Loucy (cell line): Measurements from ENCODE around the gene ARL16.

Experiments used
- H2AFZ ChIP-seq: fragments of 200-600 bp; sonication (generic); 2 replicates; pipeline ENCODE4 v1.6.0; 2016; ENCODE audit warnings: antibody characterized with exemption, mild to moderate bottlenecking, low read length, moderate library complexity
- H3F3A ChIP-seq: fragments of 200-600 bp; 2 replicates; pipeline ENCODE4 v1.6.0; 2016; ENCODE audit warnings: antibody characterized with exemption, low read depth, mild to moderate bottlenecking
- H3K27me3 ChIP-seq: fragments of 200-600 bp; sonication (generic); 2 replicates; pipeline ENCODE4 v1.6.1; 2014; ENCODE audit warnings: low read length, mild to moderate bottlenecking; ENCODE audit not compliant: insufficient read depth, poor library complexity, severe bottlenecking
- H3K36me3 ChIP-seq: fragments of 200-600 bp; sonication (generic); 2 replicates; pipeline ENCODE4 v1.6.1; 2016; ENCODE audit warnings: low read length; ENCODE audit not compliant: insufficient read depth
- H3K4me1 ChIP-seq: fragments of 200-600 bp; sonication (generic); 2 replicates; pipeline ENCODE4 v1.5.1; 2014; ENCODE audit warnings: low read length, mild to moderate bottlenecking; ENCODE audit not compliant: insufficient read depth, poor library complexity, severe bottlenecking
- H3K4me2 ChIP-seq: fragments of 200-600 bp; sonication (generic); 2 replicates; pipeline ENCODE4 v1.6.0; 2014; ENCODE audit warnings: antibody characterized with exemption, low read length, low read depth, mild to moderate bottlenecking; ENCODE audit not compliant: poor library complexity, severe bottlenecking
- H3K4me3 ChIP-seq: fragments of 200-600 bp; sonication (generic); 2 replicates; pipeline ENCODE4 v1.5.1; 2014; ENCODE audit warnings: low read length, mild to moderate bottlenecking, mixed read lengths; ENCODE audit not compliant: poor library complexity, severe bottlenecking
- H3K79me2 ChIP-seq: fragments of 200-600 bp; sonication (generic); 2 replicates; pipeline ENCODE4 v1.6.1; 2014; ENCODE audit warnings: low read length; ENCODE audit not compliant: insufficient read depth
- H3K9ac ChIP-seq: fragments of 200-600 bp; sonication (generic); 2 replicates; pipeline ENCODE4 v1.6.0; 2014; ENCODE audit warnings: mild to moderate bottlenecking, low read depth, low read length, moderate library complexity; ENCODE audit not compliant: poor library complexity, severe bottlenecking
- H3K9me2 ChIP-seq: fragments of 200-600 bp; sonication (generic); replicated peaks from 2 replicates; pipeline ENCODE4 v1.6.1; 2016; ENCODE audit warnings: low read depth, low read length, mixed read lengths
- H3K9me3 ChIP-seq: fragments of 200-600 bp; sonication (generic); 2 replicates; pipeline ENCODE4 v1.6.1; 2014; ENCODE audit warnings: mild to moderate bottlenecking, antibody characterized with exemption, low read length, low read depth; ENCODE audit not compliant: insufficient read depth
- H4K20me1 ChIP-seq: fragments of 200-600 bp; sonication (generic); 2 replicates; pipeline ENCODE4 v1.6.0; 2014; ENCODE audit warnings: antibody characterized with exemption, low read length, mild to moderate bottlenecking; ENCODE audit not compliant: insufficient read depth, poor library complexity, severe bottlenecking
- EZH2phosphoT487 ChIP-seq: fragments of 200-600 bp; IDR thresholded peaks from 2 replicates; pipeline ENCODE4 v1.6.1; 2018; ENCODE audit warnings: antibody characterized with exemption, mild to moderate bottlenecking, moderate library complexity, borderline replicate concordance
- TF ChIP-seq, protein P1 (sequence below): fragments of 200-600 bp; sonication (generic); conservative IDR thresholded peaks from 2 replicates; pipeline ENCODE4 v1.5.1; 2014; ENCODE audit warnings: mild to moderate bottlenecking, antibody characterized with exemption, low read length

ARL16 gene

DNA sequence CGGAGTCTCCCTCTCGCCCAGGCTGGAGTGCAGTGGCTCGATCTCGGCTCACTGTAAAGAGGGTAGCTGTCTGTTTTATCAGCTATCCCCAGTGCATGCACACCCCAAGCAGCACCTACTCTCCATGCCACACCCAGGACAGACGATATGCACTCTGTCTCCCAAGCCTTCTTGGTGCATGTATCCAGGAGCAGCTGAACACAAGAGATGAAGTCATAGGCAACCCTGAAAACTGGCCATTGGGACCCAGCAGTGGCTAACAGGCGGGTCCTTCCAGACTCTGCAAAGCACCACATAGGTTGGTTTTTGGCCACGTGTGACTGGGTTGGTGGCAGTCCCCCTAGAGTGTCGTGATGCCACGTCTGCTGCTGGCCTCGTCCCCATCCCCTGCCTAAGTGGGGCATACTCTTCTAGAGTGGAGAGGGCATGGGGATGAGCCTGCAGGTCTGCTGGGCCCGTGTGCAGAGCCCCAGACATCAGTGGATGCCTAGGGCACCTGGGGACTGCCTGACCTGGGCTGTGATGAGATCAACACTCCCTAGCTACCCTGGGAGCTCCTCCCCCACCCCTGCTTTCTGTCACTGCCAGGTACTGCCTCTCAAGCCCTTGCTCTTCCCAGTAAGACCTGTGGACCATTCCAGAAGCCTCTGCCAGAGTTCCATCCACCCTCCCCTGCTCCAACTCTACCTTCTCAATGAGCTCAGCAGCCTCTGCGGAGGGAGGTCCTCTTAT is 36.6 kb downstream of the ARL16 start:
- no peaks in the 10 kb centered on the region for H3K9me3 ChIP-seq
- H3K27me3 ChIP-seq, result no peaks in the 10 kb centered on the region
- no peak overlapping the region for H2AFZ ChIP-seq
- TF ChIP-seq, protein P1, sequence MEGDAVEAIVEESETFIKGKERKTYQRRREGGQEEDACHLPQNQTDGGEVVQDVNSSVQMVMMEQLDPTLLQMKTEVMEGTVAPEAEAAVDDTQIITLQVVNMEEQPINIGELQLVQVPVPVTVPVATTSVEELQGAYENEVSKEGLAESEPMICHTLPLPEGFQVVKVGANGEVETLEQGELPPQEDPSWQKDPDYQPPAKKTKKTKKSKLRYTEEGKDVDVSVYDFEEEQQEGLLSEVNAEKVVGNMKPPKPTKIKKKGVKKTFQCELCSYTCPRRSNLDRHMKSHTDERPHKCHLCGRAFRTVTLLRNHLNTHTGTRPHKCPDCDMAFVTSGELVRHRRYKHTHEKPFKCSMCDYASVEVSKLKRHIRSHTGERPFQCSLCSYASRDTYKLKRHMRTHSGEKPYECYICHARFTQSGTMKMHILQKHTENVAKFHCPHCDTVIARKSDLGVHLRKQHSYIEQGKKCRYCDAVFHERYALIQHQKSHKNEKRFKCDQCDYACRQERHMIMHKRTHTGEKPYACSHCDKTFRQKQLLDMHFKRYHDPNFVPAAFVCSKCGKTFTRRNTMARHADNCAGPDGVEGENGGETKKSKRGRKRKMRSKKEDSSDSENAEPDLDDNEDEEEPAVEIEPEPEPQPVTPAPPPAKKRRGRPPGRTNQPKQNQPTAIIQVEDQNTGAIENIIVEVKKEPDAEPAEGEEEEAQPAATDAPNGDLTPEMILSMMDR, result no peak
- no peak for TF ChIP-seq EZH2phosphoT487
- no peaks in the 10 kb centered on the region for H4K20me1 ChIP-seq
- no peaks in the 10 kb centered on the region for H3K4me1 ChIP-seq
- H3K9ac ChIP-seq, result no peak overlapping the region
- no peaks in the 10 kb centered on the region for H3F3A ChIP-seq
- H3K4me3 ChIP-seq, result no peak overlapping the region
- no peaks in the 10 kb centered on the region for H3K79me2 ChIP-seq
- H3K36me3 ChIP-seq, result no peaks in the 10 kb centered on the region
- H3K9me2 ChIP-seq, result no peaks in the 10 kb centered on the region
- H3K4me2 ChIP-seq, result no peak overlapping the region

GRCh38 chr17:81644976-81645952 is 38.3 kb downstream of the ARL16 start:
- Histone ChIP-seq H3K27me3 (no peaks in the 10 kb centered on the region), H3F3A (no peaks in the 10 kb centered on the region), H2AFZ (no peak overlapping the region), H3K9ac (no peak overlapping the region), H3K36me3 (no peaks in the 10 kb centered on the region), H3K9me2 (no peaks in the 10 kb centered on the region), H3K9me3 (no peaks in the 10 kb centered on the region), H4K20me1 (no peaks in the 10 kb centered on the region), H3K79me2 (no peaks in the 10 kb centered on the region), H3K4me3 (no peak overlapping the region), H3K4me1 (no peaks in the 10 kb centered on the region), H3K4me2 (no peak overlapping the region)
- TF ChIP-seq, protein P1, result no peak
- TF ChIP-seq EZH2phosphoT487, result no peak

- no peaks in the 10 kb centered on the region for H3K36me3 ChIP-seq
- no peaks in the 10 kb centered on the region for H3K79me2 ChIP-seq
- H3K4me3 ChIP-seq, result no peak overlapping the region
- H3K27me3 ChIP-seq, result no peaks in the 10 kb centered on the region
- no peak overlapping the region for H2AFZ ChIP-seq
- H3K9me2 ChIP-seq, result no peaks in the 10 kb centered on the region
- TF ChIP-seq, protein P1, result no peak
- no peak for TF ChIP-seq EZH2phosphoT487
- no peaks in the 10 kb centered on the region for H3K9me3 ChIP-seq
- no peaks in the 10 kb centered on the region for H4K20me1 ChIP-seq
- H3F3A ChIP-seq, result no peaks in the 10 kb centered on the region
- H3K4me1 ChIP-seq, result no peaks in the 10 kb centered on the region
- no peak overlapping the region for H3K9ac ChIP-seq
- H3K4me2 ChIP-seq, result no peak overlapping the region
Observed at GRCh38 chr17:81644496-81644895, 39.1 kb downstream of the ARL16 start.
